GM08714 (cell line): ENCODE data around the gene ACSM5.
"Not testable (repeated sequence)": the region's sequence is repeated elsewhere in the genome, so short reads cannot be mapped to it uniquely, and the experiment has no call there.

Source experiments
- H3K4me3 ChIP-seq: fragments of 200-500 bp; sonication (Bioruptor generic); 2 replicates; pipeline ENCODE4 v1.5.1; 2014; ENCODE audit warnings: mild to moderate bottlenecking, low read length, inconsistent platforms
- ZNF274 ChIP-seq: IDR thresholded peaks from 2 replicates; pipeline ENCODE4 v1.6.1; 2012; ENCODE audit warnings: mild to moderate bottlenecking, low read depth, low read length

The ACSM5 gene

DNA sequence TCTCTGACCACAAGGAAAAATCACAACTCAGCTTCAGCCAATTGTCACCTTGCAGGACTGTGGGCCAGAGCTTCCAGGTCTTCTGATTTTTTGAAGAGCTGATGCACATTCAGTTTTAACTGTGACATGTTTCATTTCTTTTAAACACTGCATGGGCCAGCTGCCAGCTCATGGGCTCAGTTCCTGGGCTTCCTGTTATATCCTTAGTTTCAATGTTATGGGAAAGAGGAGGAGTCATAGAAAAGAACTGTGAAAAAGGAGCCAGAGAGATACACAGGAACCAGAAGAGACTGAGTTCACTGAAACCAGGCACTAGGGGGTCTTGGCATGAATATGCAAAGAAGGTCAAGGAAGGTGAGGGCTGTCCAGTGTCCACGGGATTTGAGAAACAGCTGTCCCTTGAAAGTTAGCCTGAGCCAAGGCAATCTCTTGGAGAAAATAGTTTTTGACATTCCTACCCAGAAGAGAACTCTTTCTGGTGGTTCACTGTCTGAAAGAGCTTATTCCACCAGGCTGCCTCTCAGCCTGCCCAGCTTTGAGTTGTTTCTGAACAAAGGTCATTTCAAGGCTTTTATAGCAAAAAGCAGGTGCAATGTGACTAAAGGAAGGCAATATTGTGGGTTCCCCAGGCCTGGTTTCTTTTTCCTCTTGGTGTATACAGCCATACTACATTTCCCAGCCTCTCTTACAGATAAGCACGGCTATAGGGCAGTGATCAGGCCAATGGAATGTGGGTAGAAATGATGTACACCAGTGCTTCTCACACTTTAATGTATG is 15.3 kb upstream of the ACSM5 start:
- TF ChIP-seq ZNF274: no peak
- H3K4me3 ChIP-seq: no peak overlapping the region

DNA sequence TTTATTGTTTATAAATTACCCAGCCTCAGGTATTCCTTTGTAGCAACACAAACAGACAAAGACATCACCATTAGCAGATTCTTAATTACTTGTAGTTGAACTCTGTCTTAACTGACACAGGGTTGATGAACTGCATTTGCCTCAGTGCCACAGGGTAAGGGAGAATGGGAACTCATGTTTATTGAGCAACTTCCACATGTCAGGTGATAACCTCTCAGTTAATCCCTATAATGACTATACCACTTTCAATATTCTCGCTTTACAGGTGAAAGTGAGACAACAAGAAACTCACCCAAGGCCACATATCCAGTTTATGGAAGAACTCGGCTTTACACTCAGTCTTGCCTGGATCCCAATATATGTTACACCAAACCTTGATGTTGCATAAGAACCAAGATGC is 13.4 kb upstream of the ACSM5 start:
- H3K4me3 ChIP-seq: no peak overlapping the region
- no peak for TF ChIP-seq ZNF274

DNA sequence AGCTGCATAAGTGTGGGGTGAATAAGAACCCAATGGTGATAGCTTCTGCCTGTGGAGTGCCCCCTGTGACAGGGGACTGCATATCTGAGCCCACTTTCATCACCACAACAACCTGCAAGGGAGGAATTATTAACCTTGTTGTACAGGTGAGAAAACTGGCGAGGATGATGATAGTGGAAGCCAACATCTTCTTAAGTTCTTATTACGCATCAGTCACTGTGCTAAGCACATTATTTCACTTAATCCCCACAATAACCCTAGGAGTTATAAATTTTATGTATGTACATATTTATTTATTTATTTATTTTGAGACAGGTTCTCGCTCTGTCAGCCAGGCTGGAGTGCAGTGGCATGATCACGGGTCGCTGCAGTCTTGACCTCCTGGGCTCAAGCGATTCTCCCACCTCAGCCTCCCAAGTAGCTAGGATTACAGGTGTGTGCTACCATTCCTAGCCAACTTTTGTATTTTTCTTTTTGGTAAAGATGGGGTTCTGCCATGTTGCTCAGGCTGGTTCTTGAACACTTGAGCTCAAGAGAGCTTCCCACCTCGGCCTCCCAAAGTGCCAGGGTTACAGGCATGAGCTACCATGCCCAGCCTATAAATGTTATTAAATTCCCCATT is 12.4 kb upstream of the ACSM5 start:
- no peak overlapping the region for H3K4me3 ChIP-seq
- TF ChIP-seq ZNF274: no peak

DNA sequence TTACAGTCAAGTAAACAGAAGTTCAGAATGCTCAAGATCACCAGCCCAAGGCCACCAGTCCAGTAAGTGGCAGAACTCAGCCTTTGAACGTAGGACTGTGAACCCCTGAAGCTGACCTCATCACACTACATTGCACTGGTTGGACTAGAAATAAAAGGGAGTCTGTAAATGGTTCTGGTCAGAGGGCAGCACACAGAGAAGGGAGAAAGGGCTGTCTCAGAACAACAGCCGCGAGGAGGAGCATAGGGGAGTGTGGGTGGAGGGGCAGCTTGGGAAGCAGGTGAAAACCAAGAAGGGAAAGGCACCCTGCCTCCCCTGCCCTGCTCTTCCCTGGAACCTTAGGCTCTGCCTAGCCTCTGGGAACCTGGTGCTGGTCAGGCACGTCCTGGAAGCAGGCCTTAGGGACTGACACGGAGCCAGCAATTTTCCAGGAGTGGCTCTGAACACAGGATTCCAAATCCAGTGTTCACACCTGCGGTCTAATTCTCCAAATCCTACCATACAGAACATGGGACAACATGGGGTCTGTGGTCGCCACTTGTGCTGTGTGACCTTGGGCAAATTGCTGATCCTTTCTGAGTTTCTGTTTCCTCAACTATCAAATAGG is 11.8 kb upstream of the ACSM5 start:
- H3K4me3 ChIP-seq: no peak overlapping the region
- no peak for TF ChIP-seq ZNF274

GRCh38 chr16:20398603-20399002 is 10.7 kb upstream of the ACSM5 start:
- no peak for TF ChIP-seq ZNF274
- H3K4me3 ChIP-seq: no peak overlapping the region

GRCh38 chr16:20399185-20399584 is 10.1 kb upstream of the ACSM5 start:
- no peak for TF ChIP-seq ZNF274
- no peak overlapping the region for H3K4me3 ChIP-seq

GRCh38 chr16:20401066-20401465 is 8.3 kb upstream of the ACSM5 start:
- TF ChIP-seq ZNF274: no peak
- H3K4me3 ChIP-seq: no peak overlapping the region

GRCh38 chr16:20401475-20402016 is 7.8 kb upstream of the ACSM5 start:
- no peak for TF ChIP-seq ZNF274
- H3K4me3 ChIP-seq: no peak overlapping the region

DNA sequence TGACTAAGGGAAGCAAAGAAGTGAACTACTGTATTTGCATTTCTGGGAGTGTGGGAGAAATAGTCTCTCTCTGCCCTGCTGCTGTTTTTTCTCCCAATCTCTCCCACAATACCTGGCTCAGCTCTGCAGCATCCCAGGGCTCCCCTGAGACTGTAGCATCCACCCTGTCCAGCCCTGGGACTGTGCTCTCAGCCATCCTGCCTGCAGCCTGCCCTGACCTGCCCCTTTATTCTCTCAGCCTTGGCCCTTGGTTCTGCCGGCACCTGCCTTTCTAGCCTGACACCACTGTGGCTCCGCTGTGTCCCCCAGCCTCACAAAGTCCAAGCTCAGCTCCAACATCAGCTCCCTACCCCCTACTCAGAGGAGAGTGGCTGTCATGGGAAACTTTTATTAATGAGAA is 6.7 kb upstream of the ACSM5 start:
- no peak for TF ChIP-seq ZNF274
- no peak overlapping the region for H3K4me3 ChIP-seq

- TF ChIP-seq ZNF274: no peak
- no peak within 1 kb of the TSS for H3K4me3 ChIP-seq
Measured at GRCh38 chr16:20404637-20405036, 4.7 kb upstream of the ACSM5 start, which contains the start of gene PDILT. Gene PDILT, minus strand, starts transcription at chr16:20404737. Its CDS starts 5,437 bp downstream, at chr16:20399300.

DNA sequence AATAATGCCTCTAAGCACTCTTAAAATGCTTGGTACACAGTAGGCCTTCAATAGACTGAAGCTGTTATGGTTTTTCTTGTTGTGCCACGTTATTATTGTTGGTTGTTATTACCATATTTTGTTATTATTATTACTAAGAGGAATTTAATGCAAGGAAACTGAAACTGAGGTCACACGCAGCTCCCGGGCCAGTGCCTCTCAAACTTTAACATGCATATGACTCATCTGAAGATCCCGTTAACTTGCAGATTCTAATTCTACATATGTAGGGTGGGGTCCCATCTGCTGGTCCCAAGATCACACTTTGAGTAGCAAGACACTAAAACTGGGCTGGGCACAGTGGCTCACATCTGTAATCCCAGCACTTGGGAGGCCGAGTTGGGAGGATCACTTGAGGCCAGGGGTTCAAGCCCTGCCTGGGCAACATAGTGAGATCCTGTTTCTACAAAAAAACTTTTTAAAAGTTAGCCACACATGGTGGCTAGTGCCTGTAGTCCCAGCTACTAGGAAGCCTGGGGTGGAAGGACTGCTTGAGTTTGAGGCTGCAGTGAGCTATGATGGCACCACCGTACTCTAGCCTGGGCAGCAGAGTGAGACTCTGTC is 888 bp downstream of the ACSM5 start:
- TF ChIP-seq ZNF274: no peak
- no peak overlapping the region for H3K4me3 ChIP-seq

GRCh38 chr16:20411055-20411454 is 1.7 kb downstream of the ACSM5 start:
- TF ChIP-seq ZNF274: no peak
- H3K4me3 ChIP-seq: no peak overlapping the region

GRCh38 chr16:20415541-20415940 is 6.2 kb downstream of the ACSM5 start:
- TF ChIP-seq ZNF274: no peak
- no peak overlapping the region for H3K4me3 ChIP-seq

DNA sequence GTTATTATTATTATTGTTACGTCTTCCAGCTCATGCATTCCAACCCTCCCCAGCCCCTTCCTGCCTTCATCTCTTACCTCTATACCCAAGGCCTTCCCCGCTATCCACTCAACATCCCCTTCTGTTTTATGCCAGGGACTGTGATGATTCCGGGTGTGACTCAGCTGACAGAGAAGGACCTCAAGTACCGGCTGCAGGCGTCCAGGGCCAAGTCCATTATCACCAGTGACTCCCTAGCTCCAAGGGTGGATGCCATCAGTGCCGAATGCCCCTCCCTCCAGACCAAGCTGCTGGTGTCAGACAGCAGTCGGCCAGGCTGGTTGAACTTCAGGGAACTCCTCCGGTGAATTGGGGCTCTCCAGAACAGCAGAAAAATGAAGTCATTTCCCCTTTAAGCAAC is 9.8 kb downstream of the ACSM5 start:
- H3K4me3 ChIP-seq: not testable (repeated sequence)

DNA sequence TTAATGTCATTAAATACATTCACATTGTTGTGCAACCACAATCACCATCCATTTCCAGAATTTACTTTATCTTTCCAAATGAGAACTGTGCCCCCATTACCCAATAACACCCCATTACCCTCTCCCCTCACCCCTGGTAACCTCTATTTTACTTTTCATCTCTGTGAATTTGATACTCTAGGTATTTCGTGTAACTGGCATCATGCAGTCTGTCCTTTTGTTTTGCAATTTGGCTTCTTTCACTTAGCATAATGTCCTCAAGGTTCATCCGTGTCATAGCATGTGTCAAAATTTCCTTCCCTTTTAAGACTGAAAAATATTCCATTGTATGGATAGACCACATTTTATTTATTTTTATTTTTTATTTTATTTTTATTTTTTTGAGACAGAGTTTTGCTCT is 12.4 kb downstream of the ACSM5 start:
- H3K4me3 ChIP-seq: not testable (repeated sequence)

DNA sequence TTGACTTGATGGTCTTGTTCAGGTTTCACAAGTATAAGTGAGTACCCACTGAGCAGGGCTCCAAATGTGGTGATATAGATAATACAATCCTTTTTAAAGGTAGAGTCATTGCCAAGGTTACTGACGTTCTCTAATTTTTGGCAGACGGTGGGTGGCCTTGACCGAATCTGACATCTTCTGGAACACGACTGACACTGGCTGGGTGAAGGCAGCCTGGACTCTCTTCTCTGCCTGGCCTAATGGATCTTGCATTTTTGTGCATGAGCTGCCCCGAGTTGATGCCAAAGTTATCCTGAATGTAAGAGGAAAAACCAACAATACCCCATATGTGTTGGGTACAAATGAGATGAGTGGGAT is 14.4 kb downstream of the ACSM5 start:
- not testable (repeated sequence) for H3K4me3 ChIP-seq
